Testis (tissue), 3 donors: ENCODE results near the gene TRIO. TPM values are rescaled to one million over a fixed set of nuclear protein-coding genes. Genes with fewer than 3 reads are reported as not detected.

Experiments used
- DNase-seq: peaks from one replicate; pipeline ENCODE4 v3.0.0-alpha.2; 2019
- H3K27ac ChIP-seq, 2 donors: fragments of 200-600 bp; sonication (generic); one replicate each; pipeline ENCODE4 v1.5.1; 2019
- H3K27me3 ChIP-seq: fragments of 200-600 bp; sonication (generic); one replicate; pipeline ENCODE4 v1.5.1; 2019
- H3K36me3 ChIP-seq: fragments of 200-600 bp; sonication (generic); one replicate; pipeline ENCODE4 v1.5.1; 2017; ENCODE audit warnings: low read depth; ENCODE audit errors: missing control alignments
- H3K4me1 ChIP-seq: fragments of 200-600 bp; sonication (generic); one replicate; pipeline ENCODE4 v1.5.1; 2019
- H3K4me3 ChIP-seq, 2 donors: fragments of 200-600 bp; sonication (generic); one replicate each; pipeline ENCODE4 v1.5.1; 2017 to 2019
- H3K9me3 ChIP-seq: fragments of 200-600 bp; sonication (generic); one replicate; pipeline ENCODE4 v1.5.1; 2017
- POLR2A ChIP-seq: fragments of 450-650 bp; IDR thresholded peaks from one replicate; pipeline ENCODE4 v1.6.1; 2017; ENCODE audit warnings: antibody characterized with exemption, mild to moderate bottlenecking, moderate library complexity
- WGBS, 2 donors: methylation state at CpG; one replicate each; pipeline ENCODE4 v1.1.5; 2018; 5-methylcytosine and 5-hydroxymethylcytosine counted together
- intact Hi-C: fragments of 100-400 bp; cut with DNase I; formaldehyde crosslinking; loops from one replicate; pipeline ENCODE4 v1.15.1; 2023; ENCODE audit warnings: low total_unique reads
- polyA plus RNA-seq: library from polyadenylated mRNA; stranded (reverse); fragments of 350-450 nt; fragmentation: Illumina TruSeq; extraction: RNeasy Lipid Tissue Mini Kit (QIAGEN cat#74804); gene quantifications from one replicate; pipeline ENCODE4 v1.2.3, GENCODE V29; 2014; ENCODE audit warnings: low read depth, low replicate concordance; ENCODE audit not compliant: insufficient read depth
- total RNA-seq, 2 donors: library from RNA; depleted of rRNA; stranded (reverse); fragments of >200 nt; gene quantifications; one replicate each; pipeline ENCODE4 v1.2.3, GENCODE V29; 2016
- TF ChIP-seq, protein P1 (sequence below), 3 experiments: fragments of 450-650 bp in 2 of 3; fragments of 200-600 bp in 1 of 3; sonication (generic) in 1 of 3; IDR thresholded peaks; one replicate each; pipeline ENCODE4 v1.5.1; 2016 to 2019; ENCODE audit warnings: antibody characterized with exemption in 3 of 3, mild to moderate bottlenecking in 2 of 3, moderate library complexity in 1 of 3

Gene TRIO
- total and polyA plus RNA-seq, 3 donors from 2014 or later, result 47.2 to 295 (median 249) TPM

DNA sequence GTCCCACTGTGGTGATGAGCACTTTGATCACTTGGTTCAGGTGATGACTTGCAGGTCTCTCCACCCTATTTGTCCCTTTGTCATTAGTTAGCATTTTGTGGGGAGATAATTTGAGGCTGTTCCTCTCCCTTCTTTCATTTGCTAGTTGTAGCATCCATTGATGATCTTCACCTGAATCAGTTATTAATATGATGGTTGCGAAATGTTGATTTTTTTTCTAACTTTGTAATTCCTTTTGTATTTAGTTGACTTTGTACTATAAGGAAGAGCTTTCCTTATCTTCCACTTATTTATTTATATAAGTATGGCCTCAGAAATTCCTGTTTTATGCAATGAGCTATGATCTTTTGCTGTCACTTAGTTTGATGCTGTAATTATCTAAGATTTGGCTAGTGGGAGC is 12.6 kb downstream of the TRIO start:
- H3K4me1 ChIP-seq, result peaks cover 16% of the 10 kb centered on the region
- 91 to 93% methylated on average over 1 of the region's 1 CpG for WGBS, 2 donors
- H3K4me3 ChIP-seq, result no peak overlapping the region
- no peaks in the 10 kb centered on the region for H3K27me3 ChIP-seq
- H3K36me3 ChIP-seq, result no peaks in the 10 kb centered on the region
- H3K9me3 ChIP-seq, result no peaks in the 10 kb centered on the region
- no peak for DNase-seq
- TF ChIP-seq POLR2A, result no peak
- TF ChIP-seq, protein P1, sequence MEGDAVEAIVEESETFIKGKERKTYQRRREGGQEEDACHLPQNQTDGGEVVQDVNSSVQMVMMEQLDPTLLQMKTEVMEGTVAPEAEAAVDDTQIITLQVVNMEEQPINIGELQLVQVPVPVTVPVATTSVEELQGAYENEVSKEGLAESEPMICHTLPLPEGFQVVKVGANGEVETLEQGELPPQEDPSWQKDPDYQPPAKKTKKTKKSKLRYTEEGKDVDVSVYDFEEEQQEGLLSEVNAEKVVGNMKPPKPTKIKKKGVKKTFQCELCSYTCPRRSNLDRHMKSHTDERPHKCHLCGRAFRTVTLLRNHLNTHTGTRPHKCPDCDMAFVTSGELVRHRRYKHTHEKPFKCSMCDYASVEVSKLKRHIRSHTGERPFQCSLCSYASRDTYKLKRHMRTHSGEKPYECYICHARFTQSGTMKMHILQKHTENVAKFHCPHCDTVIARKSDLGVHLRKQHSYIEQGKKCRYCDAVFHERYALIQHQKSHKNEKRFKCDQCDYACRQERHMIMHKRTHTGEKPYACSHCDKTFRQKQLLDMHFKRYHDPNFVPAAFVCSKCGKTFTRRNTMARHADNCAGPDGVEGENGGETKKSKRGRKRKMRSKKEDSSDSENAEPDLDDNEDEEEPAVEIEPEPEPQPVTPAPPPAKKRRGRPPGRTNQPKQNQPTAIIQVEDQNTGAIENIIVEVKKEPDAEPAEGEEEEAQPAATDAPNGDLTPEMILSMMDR (IDR thresholded peaks at IDR 0.05), result no peak
- intact Hi-C loops, result no loop called here
- no peak overlapping the region for H3K27ac ChIP-seq

DNA sequence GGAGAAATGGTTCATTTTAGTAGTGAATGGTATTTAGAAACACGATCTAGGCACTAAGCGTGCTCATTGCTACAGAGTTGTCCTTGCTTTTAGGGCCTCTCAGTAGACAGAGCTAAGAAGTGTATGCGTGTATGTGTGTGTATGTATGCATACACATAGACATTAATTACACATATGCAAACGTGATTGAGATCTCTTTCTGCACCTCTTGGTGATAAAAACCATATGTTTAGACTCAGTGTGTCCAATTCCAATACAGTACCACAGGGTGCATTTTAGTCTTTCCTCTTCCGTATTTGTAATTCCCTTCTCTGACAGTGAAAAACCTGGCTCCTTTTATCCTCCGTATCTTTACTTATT is 13.1 kb downstream of the TRIO start:
- WGBS, 2 donors, result 55 to 69% methylated on average over 6 of the region's 6 CpGs
- Histone ChIP-seq H3K4me3 (no peak overlapping the region), H3K9me3 (no peaks in the 10 kb centered on the region), H3K27me3 (no peaks in the 10 kb centered on the region), H3K27ac (no peak overlapping the region), H3K36me3 (no peaks in the 10 kb centered on the region), H3K4me1 (peaks cover 16% of the 10 kb centered on the region)
- intact Hi-C loops, result no loop called here
- TF ChIP-seq, protein P1 (IDR thresholded peaks at IDR 0.05), result no peak
- TF ChIP-seq POLR2A, result no peak
- DNase-seq, result no peak

DNA sequence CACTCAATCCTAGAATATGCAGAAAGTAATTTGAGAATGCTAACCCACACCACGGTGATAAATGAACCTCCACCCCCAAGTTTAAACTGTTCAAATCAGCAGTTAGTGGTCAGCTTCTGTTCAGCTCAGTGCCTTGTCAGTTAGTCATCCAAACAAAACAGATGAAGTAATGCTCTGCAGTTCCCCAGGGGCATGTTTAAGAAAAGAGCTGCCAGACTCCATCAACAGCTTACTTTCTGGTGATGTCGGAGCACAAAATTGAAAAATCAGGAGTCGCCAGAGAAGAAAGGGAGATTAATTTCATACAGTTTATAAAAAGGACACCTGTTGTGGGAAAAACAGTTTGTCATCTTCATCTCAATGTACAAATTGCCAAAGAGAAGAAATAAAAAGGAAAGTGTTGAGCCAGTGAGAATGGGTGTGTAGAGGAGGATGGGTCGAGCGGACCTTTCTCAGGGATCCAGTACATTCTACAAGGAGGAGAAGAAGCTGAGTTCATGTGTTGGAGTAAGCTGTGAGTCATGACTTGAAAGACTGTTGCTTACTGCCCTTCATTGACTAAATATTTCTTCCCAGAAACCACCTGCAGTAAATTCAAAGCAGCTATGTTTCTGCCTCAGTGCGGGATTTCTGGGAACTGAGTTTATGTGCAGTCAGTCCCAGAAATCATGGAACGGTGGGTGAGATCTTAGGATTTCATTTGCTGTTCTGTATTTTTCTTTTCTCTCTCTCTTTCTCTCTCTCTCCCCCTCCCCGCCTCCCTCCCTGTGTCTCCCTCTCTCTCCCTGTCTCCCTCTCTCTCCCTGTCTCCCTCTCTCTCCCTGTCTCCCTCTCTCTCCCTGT is 13.7 kb downstream of the TRIO start:
- Histone ChIP-seq H3K27ac (no peak overlapping the region), H3K36me3 (no peaks in the 10 kb centered on the region), H3K9me3 (no peaks in the 10 kb centered on the region), H3K4me1 (peaks cover 16% of the 10 kb centered on the region), H3K4me3 (no peak overlapping the region), H3K27me3 (no peaks in the 10 kb centered on the region)
- no peak for DNase-seq
- no peak for TF ChIP-seq POLR2A
- TF ChIP-seq, protein P1 (IDR thresholded peaks at IDR 0.05), result no peak
- intact Hi-C loops, result no loop called here
- WGBS, 2 donors, result 59 to 66% methylated on average over 8 of the region's 8 CpGs

DNA sequence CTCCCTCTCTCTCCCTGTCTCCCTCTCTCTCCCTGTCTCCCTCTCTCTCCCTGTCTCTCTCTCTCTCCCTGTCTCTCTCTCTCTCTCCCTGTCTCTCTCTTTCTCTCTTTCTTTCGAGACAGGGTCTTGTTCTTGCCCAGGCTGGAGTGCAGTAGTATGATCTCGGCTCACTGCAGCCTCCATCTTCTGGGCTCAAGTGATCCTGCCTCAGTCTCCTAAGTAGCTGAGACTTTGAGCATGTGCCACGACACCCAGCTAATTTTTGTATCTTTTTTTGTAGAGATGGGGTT is 14.3 kb downstream of the TRIO start:
- no peak for DNase-seq
- no peak overlapping the region for H3K27ac ChIP-seq
- WGBS, 2 donors, result 78 to 88% methylated on average over 3 of the region's 3 CpGs

More for the DNA sequence above, 14.3 kb downstream of the TRIO start:
- no peak for TF ChIP-seq POLR2A
- TF ChIP-seq, protein P1 (IDR thresholded peaks at IDR 0.05), result no peak
- intact Hi-C loops, result no loop called here
- Histone ChIP-seq H3K36me3 (no peaks in the 10 kb centered on the region), H3K27me3 (no peaks in the 10 kb centered on the region), H3K9me3 (no peaks in the 10 kb centered on the region), H3K4me3 (no peak overlapping the region), H3K4me1 (peaks cover 16% of the 10 kb centered on the region)
